ENCODE data around the gene PRND.
"Not testable (repeated sequence)": the region's sequence is repeated elsewhere in the genome, so short reads cannot be mapped to it uniquely, and the experiment has no call there.

The PRND gene

DNA sequence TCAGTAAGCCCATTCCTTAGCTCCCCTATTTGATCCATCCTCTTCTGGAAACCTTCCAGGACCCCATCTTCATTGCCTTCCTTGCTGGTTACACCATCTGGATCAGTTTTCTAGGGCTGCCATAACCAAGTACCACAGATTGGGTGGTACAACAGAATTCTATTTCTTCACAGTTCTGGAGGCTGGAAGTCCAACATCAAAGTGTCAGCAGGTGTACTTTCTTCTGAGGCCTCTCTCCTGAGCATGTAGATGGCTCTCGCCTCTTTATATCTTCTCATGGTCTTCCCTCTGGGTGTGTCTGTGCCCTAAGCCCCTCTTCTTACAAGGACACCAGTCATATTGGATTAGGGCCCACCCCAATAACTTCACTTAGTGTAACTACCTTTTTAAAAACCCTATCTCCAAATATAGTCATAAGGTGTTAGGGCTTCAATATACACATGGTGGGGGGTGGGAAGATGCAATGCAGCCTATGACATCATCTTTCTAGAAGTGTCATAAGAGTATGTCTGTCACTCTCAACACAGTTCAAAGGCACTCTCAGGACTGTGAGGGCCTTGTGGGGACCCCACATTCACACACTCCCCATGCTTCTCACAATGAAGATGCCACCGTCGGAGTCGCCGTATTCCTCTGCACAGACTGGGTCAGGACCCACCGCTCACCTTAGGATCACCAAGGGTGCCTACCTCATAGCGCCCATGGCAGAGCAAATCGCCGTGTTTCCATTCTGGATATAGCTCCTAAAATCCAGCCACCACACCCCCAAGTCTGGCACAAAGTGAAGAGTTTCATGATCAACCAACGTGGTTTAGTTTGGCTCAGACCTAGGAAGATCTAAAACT is 12.2 kb upstream of the PRND start:
- no peak for DNase-seq

DNA sequence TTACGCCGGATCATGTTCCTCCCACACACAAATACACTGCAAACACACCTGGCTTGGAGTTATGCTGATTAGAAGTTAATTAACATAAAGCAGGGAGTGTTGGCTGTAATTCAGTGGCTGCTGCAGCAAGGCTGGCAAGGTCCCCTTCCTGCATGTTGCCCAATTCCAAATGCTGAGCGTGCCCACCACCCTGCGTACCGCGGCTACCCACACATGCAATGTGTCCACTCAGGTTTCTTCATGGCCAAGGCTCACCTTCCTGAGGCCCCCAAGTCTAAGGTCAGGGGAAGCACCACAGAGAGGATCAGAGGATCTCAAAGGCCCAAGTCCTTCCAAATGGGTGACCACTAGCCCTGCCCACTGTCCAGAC is 11.6 kb upstream of the PRND start:
- DNase-seq, result no peak

DNA sequence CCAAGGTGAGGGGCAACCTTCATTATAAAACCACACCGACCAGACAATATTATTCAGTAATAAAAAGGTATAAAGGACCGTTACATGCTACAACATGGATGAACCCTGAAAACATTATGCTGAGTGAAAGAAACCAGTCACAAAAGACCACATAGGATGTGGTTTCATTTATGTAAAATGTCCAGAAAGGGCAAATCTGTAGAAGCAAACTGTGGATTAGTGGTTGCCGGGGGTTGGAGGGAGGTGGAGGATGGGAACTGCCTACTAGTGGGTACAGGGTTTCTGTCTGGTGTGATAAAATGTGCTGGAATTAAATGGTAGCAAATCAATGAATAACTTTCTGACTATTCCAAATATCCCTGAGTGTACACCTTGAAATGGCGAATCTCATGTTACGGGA is 10.2 kb upstream of the PRND start:
- DNase-seq, result no peak

DNA sequence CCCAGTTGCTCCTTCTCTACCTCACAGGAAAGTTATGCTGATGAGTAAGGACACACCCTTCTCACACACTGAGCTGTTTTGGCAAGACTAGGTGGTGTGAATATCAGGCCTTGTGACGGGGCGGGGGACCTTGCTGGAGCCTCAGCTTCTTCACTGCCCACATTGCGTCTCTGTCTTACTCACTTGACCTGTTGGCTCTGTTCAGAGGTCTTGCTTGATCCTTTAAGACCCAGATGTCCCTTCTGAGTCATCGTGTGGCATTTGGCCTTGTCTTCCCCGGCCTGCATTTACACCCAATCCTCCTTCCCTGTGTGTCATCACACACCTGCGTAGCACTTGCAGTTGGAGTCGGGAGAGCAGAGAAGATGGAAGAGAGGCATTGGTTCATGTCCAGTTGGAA is 8.3 kb upstream of the PRND start:
- DNase-seq, result no peak

DNA sequence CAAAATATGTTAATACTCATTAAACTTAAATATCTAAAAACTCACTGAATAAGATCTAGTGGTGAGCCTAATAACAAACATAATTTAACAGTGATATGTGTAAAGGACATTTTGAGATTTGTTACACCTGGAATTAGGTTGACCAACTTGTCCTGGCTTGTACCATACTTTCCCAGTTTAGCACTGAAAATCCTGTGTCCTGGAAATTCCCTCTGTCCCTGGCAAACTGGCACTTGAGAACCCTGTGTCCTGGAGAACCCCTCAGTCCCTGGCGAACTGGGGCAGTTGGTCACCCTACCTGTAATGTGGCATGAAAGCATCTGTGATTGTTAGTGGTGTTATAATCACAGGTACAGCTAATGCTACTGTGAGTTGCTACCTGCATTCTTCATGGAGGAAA is 6.9 kb upstream of the PRND start:
- no peak for DNase-seq

DNA sequence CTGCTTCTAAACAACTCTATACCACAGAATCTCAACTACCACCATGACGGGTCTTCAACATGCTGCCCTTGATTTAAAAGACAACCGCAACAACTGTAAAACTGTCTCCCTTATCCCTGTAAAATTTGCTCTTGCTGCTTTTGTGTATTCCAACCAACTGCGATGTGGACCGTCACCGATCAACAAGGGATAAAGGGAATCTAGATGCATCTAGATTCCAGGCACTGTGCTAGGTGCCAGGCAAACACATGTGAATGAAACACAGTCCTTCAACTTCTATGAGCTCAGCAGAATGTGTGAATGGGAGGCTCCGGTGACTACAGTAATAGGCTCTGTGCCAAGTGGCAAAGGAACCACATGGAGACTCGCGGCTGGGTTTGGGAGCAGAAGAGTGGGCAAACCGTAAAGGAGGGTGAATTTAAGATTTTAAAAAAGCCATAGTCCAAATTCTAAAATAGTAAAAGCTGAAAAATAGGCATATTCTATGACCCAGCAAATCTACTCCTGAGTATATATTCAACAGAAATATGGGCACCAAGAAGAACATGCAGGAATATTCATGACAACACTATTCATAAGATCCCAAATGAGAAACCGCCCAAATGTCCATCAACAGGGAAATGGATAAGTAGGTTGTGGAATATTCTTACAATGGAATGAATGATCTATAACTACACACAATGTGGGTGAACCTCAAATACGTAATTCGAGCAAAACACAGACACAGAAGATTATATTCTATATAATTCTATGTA is 3.7 kb upstream of the PRND start:
- no peak for DNase-seq

DNA sequence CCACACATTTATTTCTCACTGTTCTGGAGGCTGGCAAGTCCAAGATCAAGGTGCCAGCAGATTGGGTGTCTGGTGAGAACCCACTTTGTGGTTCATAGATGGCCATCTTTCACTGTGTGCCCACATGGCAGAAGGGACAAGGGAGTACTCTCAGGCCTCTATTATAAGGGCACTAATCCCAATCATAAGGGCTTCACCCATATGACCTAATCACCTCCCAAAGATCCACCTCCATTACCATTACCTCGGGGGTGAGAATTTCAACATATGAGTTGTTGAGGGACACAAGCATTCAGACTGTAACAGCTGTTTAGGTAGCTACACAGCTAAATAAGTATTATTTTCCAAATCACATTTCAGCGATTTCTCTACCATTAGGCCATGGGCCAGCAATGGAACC is 2.5 kb upstream of the PRND start:
- no peak for DNase-seq

DNA sequence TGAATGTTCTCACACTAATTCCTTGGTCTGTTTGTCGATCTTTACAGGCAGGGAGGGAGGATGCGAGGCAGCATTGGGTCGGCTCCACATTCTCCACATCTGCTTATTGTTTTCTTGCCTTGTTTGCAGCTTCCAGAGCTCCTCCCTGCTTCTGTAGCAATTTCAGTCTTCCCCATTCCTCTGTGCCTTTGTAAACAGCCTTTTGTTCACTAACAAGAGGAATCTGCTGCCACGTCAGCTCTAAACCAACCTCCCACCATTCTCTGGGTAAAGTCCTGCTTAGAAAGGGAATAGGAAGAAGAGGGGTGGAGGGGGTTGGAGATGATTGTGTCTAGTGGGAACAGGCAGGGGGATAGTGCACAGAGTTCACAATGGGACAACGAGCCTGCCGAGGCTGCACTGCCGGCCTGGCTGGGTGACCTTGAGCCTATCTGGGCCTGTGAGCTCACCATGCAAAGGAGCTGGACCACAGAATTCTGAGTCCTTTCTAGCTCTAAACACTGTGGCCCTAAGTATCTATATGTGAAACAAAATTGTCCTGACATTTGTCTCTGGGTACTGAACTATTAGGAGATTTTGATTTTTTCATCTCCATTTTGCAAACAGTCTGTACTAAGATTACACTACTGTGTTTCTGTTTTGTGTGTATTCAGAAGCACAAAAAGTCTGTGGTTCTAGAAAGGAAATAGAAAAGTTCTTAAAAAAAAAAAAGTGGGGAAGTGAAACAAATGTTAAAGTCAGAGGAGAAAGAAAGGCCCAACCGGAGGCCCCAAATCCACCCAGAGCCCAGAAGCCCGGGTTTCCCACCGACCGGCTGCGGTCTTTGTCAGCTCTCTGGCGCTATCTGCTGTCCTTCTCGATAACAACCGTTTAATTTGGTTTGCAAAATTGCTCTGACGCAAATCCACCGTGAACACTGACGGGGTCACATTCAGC is 1.4 kb upstream of the PRND start:
- DNase-seq, result peak; percentile 81

DNA sequence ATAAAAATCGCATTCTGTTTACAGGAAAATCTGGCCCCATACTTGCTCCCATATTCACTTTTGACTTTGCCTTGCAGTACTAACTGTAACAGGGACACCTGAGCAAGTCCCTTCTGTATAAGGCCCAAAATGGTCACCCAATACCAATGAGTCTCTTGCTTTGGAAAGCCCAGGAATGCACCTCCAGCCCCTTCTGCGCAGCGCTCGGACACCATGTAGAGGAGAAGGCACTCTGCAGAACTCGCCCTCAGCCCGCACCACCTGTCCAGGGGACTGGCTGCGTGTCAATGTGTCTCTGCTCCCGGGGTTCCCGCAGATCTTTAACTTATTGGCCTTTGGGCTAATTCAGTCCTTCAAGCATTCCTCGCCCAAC is 746 bp upstream of the PRND start:
- DNase-seq, result no peak

DNA sequence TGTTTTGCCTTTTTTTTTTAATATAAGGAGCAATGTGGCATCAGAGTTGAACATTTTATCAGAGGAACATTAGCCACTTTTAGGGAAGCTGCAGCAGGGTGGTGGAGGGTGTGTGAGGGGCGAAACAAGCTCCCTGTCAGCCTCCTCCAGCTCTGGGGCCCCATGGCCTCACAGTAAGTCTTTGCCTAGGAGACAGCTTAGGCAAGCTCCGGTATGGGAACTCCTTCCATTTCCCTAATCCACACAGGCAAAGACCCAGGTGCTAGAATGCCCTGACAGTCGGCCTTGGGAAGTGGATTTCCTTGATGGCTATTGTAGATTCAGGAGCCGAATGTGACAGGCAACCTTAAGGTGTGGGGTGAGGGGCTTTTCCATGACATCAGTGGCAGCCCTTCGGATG is 862 bp downstream of the PRND start:
- DNase-seq, result no peak

DNA sequence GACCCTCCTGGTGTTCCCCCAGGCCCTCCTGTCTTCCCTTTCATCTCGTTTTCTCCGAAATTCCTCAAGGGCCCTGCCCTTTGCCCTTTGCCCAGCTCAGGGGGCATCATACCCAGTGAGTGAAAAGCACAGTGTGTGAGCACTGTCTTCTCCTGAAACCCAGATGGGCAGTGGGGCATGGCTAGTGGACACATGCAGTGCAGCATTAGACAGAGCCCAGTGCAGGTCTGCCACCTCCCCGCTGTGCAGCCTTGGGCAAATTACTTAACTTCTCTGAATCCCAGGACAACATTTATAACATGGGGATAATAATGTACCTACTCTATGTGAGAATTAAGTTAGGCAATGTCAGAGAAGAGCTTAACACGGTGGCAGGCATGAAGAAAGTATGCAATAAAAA is 1.3 kb downstream of the PRND start:
- no peak for DNase-seq

DNA sequence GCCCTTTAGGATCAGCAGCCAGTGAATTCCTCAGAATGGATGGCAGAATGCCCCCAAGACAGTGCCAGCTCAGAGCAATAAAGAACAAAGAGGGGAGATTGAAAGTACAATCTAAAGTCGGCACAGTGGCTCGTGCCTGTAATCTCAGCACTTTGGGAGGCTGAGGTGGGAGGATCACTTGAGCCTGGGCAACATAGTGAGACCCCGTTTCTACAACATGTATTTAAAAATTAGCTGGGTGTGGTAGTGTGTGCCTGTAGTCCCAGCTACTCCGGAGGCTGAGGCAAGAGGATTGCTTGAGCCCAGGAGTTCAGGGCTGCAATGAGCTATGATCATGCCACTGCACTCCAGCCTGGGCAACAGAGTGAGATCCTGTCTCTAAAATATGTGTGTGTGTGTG is 1.8 kb downstream of the PRND start:
- DNase-seq, result not testable (repeated sequence)

DNA sequence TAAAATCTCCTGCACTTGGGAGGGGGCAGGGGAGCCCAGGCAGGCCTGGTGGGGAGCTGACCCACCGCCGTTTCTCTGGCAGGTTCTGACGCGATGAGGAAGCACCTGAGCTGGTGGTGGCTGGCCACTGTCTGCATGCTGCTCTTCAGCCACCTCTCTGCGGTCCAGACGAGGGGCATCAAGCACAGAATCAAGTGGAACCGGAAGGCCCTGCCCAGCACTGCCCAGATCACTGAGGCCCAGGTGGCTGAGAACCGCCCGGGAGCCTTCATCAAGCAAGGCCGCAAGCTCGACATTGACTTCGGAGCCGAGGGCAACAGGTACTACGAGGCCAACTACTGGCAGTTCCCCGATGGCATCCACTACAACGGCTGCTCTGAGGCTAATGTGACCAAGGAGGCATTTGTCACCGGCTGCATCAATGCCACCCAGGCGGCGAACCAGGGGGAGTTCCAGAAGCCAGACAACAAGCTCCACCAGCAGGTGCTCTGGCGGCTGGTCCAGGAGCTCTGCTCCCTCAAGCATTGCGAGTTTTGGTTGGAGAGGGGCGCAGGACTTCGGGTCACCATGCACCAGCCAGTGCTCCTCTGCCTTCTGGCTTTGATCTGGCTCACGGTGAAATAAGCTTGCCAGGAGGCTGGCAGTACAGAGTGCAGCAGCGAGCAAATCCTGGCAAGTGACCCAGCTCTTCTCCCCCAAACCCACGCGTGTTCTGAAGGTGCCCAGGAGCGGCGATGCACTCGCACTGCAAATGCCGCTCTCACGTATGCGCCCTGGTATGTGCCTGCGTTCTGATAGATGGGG is 3.0 kb downstream of the PRND start:
- DNase-seq, result no peak

DNA sequence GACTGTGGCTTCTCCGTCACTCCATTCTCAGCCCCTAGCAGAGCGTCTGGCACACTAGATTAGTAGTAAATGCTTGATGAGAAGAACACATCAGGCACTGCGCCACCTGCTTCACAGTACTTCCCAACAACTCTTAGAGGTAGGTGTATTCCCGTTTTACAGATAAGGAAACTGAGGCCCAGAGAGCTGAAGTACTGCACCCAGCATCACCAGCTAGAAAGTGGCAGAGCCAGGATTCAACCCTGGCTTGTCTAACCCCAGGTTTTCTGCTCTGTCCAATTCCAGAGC is 3.5 kb downstream of the PRND start:
- no peak for DNase-seq

DNA sequence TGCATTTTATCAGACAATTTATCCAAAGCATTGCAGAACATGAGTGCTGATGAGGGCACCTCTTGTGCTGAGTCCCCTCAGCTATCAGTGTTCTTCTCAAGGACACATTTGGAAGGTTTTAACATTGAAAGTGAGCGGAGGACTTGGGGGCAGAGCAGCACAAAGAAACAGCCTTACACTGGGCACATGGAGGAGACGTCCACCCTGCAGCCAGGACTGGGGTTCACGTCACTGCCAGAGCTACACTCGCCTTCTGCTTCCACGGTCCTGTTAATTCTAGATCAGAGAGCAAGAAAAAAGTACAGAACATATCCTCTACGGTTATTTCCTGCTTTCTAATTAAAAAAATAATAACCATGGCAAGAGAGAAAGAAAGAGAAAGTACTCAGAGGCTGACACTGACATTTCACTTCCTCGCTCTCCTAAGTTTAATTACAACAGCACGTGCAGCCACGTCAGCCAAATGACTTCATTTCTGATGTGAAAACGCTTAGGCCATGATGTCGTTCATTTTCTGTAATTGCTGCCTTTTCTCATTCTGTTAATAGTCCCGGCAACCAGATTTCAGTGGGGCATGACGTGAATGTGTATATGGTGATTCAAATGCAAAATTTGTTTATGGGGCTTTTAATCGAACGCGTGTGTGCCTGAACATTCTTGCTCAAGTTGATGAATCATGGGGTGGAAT is 5.1 kb downstream of the PRND start:
- peak; percentile 39 for DNase-seq

DNA sequence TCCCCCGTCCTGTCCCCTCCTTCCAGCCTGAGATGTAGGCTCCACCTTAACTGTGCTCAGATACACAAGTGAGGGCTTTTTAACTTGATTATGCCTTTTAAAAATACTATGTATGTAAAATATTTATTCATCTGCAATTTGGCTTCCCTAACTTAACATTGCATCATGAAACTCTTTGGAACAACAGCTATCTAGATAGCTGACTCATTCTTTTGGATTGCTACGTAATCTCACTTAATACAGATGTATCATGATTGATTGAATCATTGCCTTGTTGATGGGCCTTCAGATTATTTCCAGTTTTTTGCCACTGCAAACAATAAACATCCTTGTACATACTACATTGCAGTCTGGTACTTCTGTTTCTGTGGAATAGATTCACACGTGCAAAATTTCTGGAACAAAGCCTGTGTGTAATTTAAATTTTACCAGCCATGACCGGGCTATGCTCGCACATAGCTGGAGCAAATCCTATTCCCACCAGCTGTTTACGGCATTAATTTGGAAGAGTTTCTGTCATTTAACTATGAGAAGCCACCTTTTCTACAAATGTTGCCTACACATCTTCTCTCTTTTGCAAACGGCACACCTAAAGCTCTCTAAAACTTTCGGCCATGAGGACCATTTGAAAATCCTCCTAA is 6.5 kb downstream of the PRND start:
- DNase-seq, result no peak

DNA sequence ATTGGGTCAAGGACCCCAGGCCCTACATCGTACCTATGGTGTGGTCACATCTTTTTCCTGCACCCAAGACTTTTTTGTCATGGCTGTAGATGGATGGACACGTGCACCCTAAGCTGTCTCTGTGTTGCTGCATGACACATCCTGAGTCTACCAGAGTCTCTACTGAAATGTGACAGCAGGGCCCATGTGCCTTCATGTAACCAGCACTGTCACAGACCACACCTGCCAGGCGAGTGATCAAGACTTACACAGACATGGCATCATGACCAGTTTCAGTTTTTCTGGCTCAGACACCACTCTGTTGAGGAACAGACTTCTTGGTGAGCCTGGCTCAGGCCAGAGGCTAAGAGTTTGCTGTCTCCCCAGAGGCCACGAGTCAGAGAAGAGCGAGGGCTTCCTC is 7.6 kb downstream of the PRND start:
- DNase-seq, result no peak

DNA sequence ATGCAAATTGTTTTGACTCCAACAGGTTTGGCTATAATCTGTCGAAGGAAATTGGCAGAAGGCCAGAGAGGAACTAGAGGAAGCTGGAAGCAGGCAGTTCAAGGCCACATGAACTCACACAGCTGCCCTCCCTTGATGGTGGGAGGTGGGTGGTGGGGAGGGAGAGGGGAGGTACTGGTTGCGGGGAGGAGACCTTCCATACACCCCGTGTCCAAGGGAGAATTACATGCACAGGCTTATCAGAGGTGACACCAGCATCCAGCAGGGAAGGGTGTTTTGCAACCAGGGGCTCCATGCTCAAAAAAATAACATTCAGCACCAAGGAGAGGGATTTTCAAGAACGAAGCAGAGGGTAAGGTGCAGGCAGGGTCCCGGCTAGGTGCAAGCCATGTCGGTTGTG is 9.1 kb downstream of the PRND start:
- DNase-seq, result no peak

DNA sequence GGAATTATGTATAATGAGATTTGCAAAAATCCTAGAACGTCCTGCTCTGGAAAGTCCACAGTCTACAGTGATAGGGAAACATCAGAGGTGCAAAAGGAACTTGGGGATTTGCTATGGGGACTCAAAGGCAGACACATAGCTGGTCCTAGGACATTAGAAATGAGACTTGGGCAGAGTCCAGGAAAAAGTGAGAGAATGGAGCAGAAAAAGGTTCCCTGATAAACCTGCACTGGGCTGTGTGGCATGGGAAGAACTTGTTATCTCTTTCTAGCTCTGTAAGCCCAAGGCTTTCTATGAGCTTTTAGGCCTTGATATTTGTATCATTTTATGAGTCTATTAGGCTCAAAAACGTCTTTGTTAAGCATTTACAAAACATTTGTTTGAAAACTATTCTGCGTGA is 15.2 kb downstream of the PRND start:
- DNase-seq, result no peak

DNA sequence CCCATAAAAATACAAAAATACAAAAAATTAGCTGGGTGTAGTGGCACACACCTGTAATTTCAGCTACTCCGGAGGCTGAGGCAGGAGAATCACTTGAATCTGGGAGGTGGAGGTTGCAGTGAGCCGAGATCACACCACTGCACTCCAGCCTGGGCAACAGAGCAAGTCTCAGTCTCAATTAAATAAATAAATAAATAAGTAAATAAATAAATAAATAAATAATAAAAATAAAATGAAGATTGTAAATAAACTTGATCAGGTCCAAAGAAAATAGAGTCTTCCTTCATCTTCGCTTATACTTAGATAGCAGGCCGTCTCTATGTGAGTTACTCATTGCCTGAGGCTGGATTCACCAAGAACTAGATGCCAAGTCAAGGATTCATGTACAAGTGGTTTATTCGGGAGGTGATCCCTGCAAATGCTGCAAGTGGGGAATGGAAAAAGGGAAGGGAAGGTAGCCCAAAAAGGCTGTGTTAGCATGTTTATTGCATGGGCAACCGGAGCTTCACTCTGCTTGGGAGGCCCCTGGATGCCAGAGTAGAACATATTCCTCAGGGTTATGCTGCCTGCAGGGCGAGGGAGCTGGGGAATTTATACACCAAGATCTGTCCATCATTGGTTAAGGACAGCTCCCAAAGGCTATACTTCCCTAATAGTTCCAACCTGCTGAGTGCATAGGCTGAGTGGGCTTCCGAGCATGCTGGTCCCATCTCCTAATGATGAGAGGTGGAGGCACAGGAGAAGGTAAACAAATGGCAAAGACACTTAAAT is 16.3 kb downstream of the PRND start:
- no peak for DNase-seq

All from activated CD4-positive, alpha-beta T cell treated with anti-CD3 and anti-CD28 coated beads, Interleukin-2, Interleukin-6, amounts not matched to agents 100 ng/mL and 50 ng/mL, durations not matched to agents 16 hours and 8 hours (primary cell).